D341Med (cell line): ENCODE results near the gene HLTF.
"Not testable (repeated sequence)": the region's sequence is repeated elsewhere in the genome, so short reads cannot be mapped to it uniquely, and the experiment has no call there.

Experiments
- DNase-seq: peaks from one replicate; pipeline ENCODE4 v3.0.0; 2012; ENCODE audit warnings: low spot score

Gene HLTF

GRCh38 chr3:148991219-148992026, 94.9 kb downstream of the HLTF start, which contains the start of gene GYG1:
GYG1 (plus strand) TSS chr3:148991540; CDS start chr3:148991641, 101 bp downstream.
- peak; percentile 88 for DNase-seq

GRCh38 chr3:148990236-148990635, 96.1 kb downstream of the HLTF start:
- no peak for DNase-seq

- not testable (repeated sequence) for DNase-seq
These were observed 98.8 kb downstream of the HLTF start for GRCh38 chr3:148987551-148987950.

- no peak for DNase-seq
These were observed 105.1 kb downstream of the HLTF start for GRCh38 chr3:148981273-148981672.
